HG03196 (cell line): Measurements from ENCODE around the gene ELK4.
A peak's percentile ranks its signal among the peaks of the same experiment; 100 is the strongest.

ENCODE experiments used
- ATAC-seq: cut with Tn5 transposase; IDR thresholded peaks from one replicate; pipeline ENCODE4 v1.9.1; 2021; ENCODE audit not compliant: unreplicated experiment

The ELK4 gene

GRCh38 chr1:205630241-205630640 is 1.6 kb downstream of the ELK4 start:
- no peak for ATAC-seq

DNA sequence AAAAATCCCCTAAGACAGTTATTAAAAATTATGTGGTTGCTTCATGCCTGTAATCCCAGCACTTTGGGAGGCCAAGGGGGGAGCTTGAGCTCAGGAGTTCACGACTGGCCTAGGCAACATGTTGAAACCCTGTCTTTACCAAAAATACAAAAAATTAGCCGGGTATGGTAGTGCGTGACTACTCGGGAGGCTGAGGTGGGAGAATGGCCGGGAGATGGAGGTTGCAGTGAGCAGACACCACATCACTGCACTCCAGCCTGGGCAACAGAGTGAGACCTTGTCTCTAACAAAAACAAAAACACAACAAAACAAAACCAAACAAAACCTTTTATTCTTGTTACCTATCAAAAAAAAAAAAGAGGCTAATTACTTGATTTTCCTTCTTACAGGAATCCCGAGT is 2.1 kb downstream of the ELK4 start:
- ATAC-seq, result no peak

DNA sequence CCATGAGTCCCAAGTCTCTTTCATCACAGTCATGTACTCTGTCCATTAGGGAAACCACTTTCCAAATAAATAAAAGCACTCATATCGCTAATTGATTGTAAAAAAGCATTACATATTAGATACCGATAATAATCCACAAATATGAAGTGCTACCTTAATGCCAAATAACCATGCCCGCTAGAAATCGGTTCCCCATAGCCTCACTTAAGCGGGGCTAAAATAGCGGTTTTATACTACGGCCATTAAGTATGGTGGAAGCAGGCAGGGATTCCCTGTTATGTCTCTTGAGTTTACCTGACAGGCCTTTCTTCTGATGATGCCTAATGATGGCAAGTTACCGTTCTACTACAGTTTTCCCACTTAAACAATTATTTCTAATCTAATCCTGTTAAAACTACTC is 3.9 kb downstream of the ELK4 start:
- ATAC-seq, result no peak

- ATAC-seq, result no peak
Measured at GRCh38 chr1:205626216-205626615, 5.6 kb downstream of the ELK4 start.

- no peak for ATAC-seq
Measured at GRCh38 chr1:205623646-205624045, 8.2 kb downstream of the ELK4 start.

DNA sequence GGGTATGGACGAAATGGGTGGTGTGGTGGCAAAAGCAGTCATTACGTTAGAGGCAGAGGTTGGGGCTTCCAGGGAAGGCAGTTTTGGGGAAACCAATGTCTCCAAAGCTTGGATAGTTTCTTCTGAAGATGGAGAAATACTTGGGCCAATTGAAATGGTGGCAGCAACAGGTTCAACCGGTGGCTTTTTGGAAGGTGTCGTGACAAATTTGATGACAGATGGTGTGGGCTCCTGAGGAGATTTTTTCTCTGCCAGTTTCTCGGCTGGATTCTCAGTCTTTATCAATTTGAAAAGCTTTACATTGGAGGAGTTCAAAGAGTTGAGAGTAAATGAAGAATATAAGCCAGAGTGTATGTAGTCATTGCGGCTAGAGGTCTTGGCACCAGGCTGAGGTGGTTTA is 11.5 kb downstream of the ELK4 start:
- ATAC-seq, result no peak

DNA sequence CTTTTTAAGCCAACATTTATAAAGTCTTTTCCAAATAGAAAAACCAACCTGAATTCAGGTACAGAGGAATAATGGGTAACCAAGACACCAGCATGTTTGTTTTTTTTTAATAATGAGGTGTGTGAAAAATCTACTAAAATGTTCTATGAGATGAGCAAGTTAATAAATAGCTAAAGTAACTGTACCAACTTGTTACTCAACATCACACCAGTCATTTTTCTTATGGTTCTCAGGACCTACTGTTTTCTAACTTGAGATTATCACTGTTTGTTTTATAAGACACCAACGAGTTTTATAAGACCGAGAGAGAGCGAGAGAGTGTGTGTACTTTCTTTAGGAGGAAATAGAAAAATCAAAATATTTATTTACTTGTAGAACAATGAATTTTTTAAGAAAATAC is 12.4 kb downstream of the ELK4 start:
- ATAC-seq, result no peak

DNA sequence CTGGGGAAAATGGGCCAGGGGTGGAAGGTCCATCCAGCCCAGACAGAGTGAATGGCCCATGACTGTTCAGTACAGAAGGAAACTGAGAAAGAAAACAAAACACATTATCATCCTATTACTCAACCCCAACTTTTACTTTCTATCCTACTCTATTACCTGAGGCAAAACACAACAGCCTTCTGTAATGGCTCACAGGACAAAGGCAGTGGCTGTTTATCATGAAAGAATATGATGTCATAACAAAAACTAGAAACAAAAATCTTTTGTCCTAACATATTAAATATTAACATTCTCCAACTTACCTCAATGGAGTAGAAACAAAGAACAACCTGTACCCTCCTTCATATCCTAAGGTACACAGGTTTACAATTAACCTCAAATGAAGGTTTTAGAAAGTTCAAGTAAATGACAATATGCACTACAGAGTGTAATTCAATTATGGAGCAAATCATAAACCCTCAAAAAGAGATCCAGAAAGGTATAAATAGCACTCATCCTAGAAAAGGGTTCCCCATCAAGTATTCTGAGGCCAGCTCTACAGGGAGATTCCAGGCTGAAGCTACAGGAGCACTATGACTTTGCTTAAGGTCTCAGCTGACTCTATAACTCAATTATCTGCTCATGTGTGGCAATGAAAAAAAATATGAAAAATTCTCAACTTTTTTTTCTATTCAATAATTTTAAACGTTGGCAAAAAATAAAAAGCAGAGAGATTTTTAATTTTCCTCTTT is 15.1 kb downstream of the ELK4 start:
- peak; percentile 81 for ATAC-seq

GRCh38 chr1:205615789-205616188 is 16.0 kb downstream of the ELK4 start:
- no peak for ATAC-seq

GRCh38 chr1:205613854-205614412 is 17.9 kb downstream of the ELK4 start:
- ATAC-seq, result no peak

GRCh38 chr1:205612556-205612955 is 19.3 kb downstream of the ELK4 start:
- no peak for ATAC-seq

DNA sequence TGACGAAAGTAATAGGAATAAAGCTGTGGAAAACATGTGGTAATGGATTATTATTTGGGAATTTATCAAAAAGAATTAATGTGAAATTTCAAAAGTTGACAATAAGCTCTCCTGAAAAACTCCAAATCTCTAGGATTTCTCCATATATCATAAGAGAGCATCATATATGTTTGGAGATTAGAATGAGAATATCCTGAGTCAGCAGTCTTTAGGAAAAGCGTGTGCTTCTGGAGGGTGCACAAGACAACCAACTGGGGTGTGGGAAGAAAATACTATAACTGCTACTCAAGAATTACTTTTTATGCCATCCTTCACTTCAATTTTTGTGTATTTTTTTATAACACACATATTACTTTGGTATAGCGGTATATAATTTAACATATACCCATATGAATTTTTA is 19.7 kb downstream of the ELK4 start:
- no peak for ATAC-seq

- no peak for ATAC-seq
Measured at GRCh38 chr1:205610901-205611466, 20.8 kb downstream of the ELK4 start.

- ATAC-seq, result no peak
Measured at GRCh38 chr1:205610036-205610435, 21.8 kb downstream of the ELK4 start.

GRCh38 chr1:205604825-205605505 is 26.8 kb downstream of the ELK4 start:
- ATAC-seq, result no peak

DNA sequence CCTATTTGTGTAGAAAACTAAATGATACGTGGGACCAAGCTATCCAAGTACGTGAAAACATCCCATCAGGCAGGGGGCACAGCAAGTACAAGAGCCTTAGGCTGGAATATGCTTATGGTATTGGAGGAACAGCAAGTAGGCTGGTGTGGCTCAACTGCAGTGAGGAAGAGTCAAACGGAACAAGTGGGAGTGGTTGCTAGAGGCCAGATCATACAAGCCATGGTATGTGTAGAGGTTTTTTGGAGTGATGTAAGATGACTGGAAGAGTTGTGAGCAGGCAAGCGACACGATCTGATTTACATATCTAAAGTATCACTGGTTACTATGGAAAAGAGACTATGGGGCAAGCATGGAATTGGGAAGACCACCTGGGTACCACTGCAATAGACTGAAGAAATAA is 27.8 kb downstream of the ELK4 start:
- no peak for ATAC-seq

DNA sequence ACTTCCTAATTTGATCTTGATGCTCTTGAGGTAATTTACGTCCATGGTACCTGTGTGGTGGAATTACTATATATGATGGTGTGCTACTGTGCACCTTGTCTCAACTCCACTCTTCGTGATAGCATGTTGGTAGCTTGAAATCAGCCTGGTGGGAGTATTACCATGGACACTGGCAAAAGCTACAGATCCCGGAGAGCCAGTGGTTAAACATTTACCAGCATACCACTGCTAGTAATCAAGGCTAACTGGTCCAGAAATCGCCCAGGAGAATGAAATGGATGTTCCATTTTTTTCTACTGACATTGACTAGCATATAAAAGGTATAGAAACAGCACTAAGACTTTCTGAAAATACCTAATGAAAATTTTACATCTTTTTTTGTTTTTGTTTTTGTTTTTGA is 30.6 kb downstream of the ELK4 start:
- no peak for ATAC-seq

GRCh38 chr1:205600085-205600484 is 31.7 kb downstream of the ELK4 start:
- ATAC-seq, result peak; percentile 49

DNA sequence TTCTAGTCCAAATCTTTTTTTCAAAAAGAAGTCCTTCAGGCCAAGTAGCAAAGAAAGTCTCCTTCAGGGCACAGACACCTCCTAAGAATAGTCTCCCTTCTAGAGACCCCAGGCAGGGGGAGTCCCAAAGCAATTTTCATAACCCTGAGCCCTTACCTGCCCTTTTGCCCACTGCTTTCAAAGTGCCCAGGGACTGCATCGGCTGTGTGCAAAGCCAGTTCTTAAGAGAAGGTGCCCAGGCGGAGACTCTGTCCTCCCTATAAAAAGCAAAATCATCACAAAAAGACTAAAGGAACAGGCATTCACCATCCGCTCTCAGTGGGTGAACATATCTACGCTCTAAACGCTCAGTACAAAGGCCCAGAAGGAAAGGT is 32.2 kb downstream of the ELK4 start:
- no peak for ATAC-seq

DNA sequence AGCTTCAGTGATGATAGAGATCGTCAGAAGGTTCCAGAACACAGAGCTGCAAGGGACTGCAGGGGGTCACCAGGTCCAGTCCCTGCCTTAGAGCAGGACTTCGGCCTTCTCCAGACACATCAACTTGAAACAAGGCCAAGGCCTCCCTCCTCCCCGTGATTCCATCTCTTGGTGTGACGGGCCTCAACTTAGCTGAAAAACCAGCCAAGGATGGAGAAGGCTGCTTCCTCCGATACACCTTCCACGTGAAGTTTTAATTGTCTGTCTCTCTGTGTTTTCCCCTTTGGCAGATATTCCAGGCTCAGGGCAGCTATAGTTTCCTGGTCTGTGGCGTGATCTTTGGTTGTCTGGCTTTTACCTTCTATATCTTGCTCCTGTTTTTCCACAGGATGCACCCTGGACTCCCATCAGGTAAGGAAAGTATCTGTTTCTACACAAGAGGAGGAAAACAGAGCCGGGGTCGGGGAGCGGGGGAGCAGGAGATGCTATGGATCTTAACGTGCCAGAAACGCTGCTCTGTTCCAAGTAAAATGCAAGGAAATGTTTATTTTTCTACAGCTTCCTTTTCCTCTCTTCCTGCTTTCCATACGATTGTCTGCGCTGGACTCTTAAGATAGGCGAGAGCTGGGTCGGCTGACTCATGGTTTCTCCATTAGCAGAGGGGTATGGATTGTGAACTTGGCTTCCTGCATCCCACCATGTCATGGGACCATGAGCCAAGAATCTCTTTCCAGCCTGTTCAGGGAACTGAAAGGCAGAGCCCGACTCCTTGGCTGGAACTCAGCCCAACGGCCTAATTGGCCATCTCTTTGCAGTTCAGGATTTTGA is 32.8 kb downstream of the ELK4 start:
- ATAC-seq, result no peak

- no peak for ATAC-seq
Measured at GRCh38 chr1:205597691-205598314, 34.0 kb downstream of the ELK4 start.
